ENCODE results near the gene ZNF221. TPM values are rescaled to one million over a fixed set of nuclear protein-coding genes. Genes with fewer than 3 reads are reported as not detected.

ZNF221 gene
- 4.7 TPM for total RNA-seq
- long read RNA-seq = 0 reads

DNA sequence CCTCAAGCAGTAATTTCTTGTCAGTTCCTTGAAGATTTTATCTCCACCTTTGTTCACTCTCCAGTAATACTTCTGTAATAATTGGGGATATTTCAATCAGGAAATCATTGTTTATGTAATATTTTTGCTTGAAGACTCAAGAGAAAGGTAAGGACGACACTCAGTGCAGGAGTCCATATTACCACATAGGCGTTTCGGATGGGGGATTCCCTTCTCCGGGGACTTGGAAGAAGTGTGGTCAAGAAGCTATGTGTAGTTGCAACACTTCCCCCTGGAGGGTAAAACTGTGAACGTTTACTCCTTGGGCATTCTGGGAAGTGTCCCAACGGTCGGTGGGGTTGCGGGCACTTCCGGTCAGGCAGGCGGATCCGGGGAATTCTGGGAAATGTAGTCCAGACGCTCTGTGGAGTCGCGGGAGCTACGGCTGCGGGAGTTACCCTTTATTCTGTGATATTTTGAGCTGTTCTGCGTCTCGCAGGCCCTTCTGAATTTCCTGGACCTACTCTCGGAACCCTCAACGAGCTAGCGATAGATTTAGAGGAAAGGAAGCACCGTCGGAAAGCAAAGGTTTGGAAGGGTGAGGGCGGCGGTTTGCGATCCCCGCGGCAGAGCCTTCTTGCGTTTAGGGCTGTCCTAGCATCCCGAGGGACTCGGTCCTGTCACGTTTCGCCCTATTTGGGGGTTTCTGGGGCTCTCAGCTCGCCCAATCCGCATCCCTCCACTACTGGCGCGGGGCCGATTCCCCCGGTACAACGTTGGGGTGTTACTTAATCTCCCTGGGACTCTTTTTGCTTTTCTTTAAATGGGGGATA, at the start of gene ZNF221:
Gene ZNF221 (plus strand): TSS at position 395 of the 812 bp plus-strand sequence. CDS start 11,499 bp downstream, outside the sequence.
- peak; percentile 92 for DNase-seq (ENCODE audit: low spot score)
- intact Hi-C loops (cut with DNase I) = loop anchor here (1.0 to 5.0 kb wide), 4 partner anchors 16 to 124 kb away; partner anchors contain the start of genes ZNF155, ZNF283 and ZNF45

DNA sequence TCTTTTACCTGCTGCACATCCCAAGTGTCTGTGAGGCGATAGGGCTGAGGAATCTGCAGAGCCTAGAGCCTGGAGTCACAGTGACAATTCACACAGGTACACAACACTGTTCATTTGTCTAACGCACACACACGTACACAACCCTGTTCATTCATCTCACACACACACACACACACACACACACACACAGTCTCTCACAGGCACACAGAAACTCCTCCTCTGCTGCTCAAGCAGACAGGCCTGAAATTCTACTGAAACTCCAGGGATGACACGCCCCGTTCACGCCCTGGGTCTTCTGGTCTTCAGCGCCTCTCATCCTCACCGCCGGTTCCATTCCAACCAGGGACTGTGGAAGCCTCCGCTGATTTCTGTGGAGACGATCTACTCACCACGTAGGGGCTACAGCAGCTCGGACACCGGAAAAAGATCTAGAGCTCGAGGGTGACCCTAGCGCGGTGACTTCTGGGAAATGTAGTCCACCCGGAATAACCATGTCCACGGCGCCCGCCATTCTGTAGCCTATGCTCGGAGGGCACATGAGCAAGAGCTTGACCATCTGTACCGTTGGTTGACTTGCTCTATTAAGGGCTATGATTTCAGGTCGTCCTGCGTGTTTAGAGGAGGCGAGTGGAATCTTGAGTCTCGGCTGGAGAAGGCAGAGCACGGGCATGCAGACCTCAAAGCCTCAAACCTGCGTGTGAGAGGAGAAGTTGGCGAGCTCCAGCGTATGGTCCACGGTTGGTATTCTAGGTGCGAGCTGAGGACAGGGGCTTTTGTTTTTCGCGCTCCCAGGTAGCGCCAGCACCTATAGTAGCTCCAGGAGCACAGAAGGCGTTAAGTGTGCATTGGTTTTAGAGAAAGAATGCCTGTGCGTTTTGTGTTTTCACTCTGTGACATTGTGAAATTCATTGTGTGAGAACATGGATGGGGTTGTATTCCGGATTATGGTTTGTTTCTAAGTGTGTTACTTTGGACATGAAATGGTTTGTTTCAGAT, 49.3 kb upstream of the ZNF221 start:
- intact Hi-C loops (cut with DNase I) = loop anchor here (2.0 to 5.0 kb wide), 2 partner anchors 33 to 51 kb away; partner anchors contain the start of genes ZNF221 and ZNF45
- peak; percentile 93 for DNase-seq (ENCODE audit: low spot score)

DNA sequence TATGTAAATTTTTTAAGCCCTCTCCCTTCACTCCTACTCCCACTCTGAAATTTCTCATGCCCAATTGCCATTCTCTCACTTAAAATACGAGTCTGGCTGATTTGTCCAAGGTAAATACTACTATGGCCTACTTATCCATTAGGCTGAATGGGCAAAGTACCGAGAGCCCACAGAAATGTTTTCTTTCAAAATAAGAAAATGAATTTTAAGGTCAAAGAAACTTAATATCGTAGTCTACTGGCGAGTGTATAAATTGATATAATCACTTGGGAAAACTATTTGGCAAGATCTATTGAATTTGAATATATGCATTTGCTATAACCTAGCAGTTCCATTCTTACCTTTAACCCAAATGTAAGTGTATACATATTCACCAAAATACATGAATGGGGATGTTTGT, 48.6 kb upstream of the ZNF221 start:
- intact Hi-C loops (cut with DNase I) = loop anchor here (2.0 to 5.0 kb wide), 2 partner anchors 32 to 50 kb away; partner anchors contain the start of genes ZNF221 and ZNF45

DNA sequence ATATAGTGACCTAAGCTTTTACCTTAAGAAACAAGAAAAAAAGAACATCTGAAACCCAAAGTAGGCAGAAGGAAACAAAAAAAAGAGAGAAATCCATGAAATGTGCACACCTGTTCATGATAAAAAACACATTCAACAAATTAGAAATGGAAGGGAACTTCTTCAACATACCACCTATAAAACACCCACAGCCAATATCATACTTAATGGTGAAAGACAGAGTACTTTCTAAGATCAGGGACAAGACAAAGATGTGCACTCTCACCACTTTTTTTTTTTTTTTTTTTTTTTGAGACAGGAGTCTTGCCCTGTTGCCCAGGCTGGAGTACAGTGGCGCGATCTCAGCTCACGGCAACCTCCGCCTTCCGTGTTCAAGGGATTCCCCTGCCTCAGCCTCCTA, 45.1 kb upstream of the ZNF221 start:
- intact Hi-C loops (cut with DNase I) = no loop called here
- no peak for DNase-seq (ENCODE audit: low spot score)

More for the DNA sequence above, 48.6 kb upstream of the ZNF221 start:
- DNase-seq (ENCODE audit: low spot score) = no peak

DNA sequence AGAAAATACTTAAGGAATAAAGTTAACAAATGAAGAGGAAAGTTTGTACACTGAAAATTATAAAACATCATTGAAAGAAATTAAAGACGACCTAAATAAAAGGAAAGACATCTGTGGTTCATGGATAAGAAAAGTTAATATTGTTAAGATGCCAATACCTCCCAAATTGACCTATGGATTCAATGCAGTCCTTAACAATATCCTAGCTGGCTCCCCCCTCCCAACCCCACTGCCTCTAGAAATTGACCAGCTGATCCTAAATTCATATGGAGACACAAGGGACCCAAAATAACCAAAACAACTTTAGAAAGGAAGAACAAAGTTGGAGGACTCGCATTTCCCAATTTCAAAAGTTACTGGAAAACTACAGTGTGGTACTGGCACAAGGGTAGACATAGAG, 44.3 kb upstream of the ZNF221 start:
- intact Hi-C loops (cut with DNase I) = no loop called here
- DNase-seq (ENCODE audit: low spot score) = no peak

DNA sequence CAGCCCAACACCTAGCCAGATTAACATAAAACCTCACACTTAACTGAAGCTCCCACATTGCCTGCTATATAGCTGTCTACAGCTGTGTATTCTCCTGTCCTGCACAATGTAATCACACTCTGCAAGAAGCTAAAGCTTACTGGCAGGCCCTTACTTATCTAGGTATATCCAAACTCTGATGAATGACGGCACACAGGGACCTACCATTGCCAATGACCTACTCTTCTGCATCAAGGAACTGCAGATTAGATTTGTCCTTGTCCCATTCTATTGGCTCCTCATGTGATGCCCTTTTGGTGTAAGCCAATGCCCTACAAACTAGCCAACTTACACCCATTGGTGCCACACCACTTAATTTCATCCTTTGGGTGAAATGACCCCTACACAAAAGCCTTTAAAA, 42.4 kb upstream of the ZNF221 start:
- intact Hi-C loops (cut with DNase I) = no loop called here

DNA sequence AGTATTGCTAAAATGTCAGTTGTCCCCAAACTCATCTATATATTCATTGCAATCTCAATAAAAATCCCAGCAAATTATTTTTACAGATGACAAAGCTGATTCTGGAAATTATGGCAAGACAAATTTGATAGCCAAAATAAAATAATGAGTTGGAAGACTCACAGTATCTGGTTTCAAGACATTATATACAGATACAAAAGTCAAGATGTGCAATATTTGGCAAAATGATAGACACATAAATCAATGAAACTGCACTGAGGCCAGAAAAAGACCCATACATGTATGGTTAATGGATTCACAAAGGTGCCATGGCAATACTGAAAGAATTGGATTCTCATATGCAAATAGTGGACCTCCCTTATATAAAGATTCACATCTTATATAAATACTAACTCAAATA, 40.1 kb upstream of the ZNF221 start:
- no peak for DNase-seq (ENCODE audit: low spot score)
- intact Hi-C loops (cut with DNase I) = no loop called here

More for the DNA sequence above, 42.4 kb upstream of the ZNF221 start:
- no peak for DNase-seq (ENCODE audit: low spot score)

DNA sequence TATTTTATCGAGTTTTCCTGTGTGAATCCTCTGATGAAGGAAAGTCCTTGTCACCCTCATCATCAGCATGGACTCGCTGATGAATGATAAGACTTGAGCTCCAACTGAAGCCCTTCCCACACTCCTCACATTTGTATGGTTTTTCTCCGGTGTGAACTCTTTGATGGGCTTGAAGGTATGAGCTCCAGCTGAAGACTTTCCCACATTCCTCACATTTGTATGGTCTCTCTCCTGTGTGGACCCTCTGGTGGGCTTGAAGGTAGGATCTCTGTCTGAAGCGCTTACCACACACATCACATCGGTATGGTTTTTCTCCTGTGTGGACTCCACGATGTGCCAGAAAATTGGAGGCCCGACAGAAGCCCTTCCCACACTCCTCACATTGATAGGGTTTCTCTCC, 37.6 kb upstream of the ZNF221 start:
- intact Hi-C loops (cut with DNase I) = no loop called here
- no peak for DNase-seq (ENCODE audit: low spot score)

DNA sequence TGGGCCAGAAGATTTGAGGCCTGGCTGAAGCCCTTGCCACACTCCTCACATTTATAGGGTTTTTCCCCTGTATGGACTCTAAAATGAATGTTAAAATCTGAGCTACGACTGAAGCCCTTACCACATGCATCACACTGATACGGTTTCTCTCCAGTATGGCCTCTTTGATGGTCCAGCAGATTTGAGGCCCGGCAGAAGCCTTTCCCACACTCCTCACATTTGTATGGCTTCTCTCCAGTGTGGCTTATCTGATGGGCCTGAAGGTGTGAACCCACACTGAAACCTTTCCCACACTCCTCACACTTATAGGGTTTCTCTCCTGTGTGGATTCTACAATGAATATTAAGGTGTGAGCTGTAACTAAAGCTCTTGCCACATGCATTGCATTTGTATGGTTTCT, 37.0 kb upstream of the ZNF221 start:
- intact Hi-C loops (cut with DNase I) = no loop called here

DNA sequence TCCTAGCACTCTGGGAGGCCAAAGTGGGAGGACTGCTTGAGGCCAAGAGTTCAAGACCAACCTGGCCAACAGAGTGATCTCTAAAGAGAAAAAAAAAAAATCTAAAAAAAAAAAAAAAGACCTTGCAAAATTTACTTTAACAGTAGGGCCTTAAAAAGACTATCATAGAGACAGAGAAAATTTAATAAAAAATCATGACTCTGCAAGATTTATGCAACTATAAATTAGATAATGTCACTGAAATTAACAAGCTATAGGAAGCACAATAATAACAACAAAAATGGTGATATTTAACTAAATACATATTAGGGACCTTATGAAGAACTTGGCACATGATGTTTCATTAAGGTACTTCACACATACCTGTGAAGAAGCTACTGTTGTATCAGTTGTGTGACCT, 27.2 kb upstream of the ZNF221 start:
- DNase-seq (ENCODE audit: low spot score) = no peak
- intact Hi-C loops (cut with DNase I) = no loop called here

More for the DNA sequence above, 37.0 kb upstream of the ZNF221 start:
- DNase-seq (ENCODE audit: low spot score) = no peak

DNA sequence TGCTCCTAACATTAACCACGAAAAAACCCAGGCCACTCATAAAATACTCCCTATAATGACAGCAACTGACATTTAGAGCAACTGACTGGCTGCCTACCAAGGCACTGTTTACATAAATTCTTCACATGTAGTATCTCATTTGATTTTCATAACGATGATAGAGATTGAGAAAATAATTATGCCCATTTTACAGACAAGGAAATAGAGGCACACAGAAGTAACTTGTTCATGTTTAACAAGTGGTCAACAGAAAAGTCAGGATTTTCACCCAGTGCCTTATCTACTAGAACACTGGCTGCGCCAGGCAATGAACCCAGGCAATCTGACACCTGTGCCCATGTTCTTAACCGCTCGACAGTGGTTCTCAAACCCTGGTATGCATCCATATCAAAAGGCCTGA, 22.2 kb upstream of the ZNF221 start:
- no peak for DNase-seq (ENCODE audit: low spot score)
- intact Hi-C loops (cut with DNase I) = no loop called here

DNA sequence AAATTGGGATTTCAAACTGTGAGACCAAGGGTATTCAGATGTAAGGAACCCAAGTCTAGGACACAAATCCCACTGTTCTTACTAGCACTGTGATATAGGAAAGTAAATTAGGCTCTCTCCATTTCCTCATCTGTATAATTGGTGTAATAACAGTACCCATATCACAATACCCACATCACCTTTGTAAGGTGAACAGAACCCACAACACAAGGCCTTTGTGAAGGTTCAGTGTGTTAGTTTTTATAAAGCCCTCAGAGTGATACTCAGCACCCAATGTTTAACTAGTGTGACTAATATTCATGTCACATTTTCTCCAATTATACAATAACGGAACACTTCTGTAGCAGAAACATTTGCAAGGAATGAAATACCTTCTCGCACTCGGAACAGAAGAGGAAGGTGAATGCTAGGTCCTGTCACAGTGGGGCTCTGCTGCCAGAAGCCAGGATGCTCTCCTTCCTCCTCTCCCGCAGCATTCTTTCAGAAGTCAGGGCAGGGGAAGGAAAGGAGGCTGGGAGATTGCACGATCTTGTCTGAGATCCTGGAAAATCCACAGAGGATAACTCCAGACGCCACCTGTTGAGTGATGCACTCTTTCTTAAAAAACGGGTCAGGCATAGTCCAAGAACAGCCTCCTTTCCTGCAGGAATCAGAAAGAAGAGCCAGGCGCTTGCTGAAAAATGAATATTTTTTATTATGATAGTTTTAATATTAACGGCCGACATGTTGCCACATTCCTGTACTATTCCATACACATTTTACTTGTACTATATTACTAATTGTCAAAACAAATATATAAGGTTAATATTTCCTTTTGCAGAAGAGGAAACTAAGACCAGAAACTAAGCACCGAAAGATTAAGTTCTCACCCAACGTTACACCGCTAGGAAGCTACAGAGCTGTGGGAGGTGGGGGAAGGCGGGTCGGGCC, 16.7 kb upstream of the ZNF221 start:
- intact Hi-C loops (cut with DNase I) = loop anchor here (2.0 kb wide), 1 partner anchor 32 kb away; no protein-coding TSS in a partner anchor
- DNase-seq (ENCODE audit: low spot score) = no peak

DNA sequence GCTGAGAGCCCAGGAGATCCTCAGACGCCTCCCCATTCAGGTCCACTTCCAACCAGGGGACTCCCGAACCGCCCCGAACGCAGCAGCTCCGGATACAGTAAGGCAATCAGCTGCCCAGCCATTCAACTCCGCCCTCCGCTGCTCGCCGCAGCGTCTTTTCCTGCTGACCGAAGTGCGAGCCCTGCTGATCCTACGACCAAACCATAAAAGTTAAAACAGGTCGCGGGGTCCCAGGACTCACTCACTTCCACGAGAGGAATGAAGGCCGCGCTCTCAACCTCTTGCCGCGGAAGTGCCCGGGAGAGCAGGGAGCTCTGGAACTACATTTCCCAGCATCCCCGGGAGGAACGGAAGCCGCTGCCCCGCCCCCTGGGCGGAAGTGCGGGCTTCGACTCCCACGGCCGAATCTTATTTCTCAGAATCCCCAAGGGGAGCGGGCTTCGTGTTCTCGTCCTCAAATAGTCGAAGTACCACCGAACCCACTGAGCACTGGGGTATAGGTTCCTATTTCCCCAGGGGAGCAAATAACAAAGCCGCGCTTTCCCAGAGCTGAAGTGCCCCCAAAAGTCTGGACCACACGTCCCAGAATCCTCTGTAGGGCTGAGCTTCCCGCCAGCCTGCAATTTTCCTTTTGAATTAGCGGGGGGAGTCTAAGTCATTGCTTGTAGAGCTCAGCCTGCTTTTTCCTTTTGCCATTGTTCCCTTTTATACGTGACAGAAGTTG, 15.9 kb upstream of the ZNF221 start, which contains the start of gene ZNF45:
Gene ZNF45 (minus strand): TSS at position 298 of the 724 bp plus-strand sequence. CDS start 13,097 bp downstream, outside the sequence.
- intact Hi-C loops (cut with DNase I) = loop anchor here (1.0 to 2.0 kb wide), 2 partner anchors 16 to 32 kb away; partner anchors contain the start of gene ZNF221
- peak; percentile 96 for DNase-seq (ENCODE audit: low spot score)

DNA sequence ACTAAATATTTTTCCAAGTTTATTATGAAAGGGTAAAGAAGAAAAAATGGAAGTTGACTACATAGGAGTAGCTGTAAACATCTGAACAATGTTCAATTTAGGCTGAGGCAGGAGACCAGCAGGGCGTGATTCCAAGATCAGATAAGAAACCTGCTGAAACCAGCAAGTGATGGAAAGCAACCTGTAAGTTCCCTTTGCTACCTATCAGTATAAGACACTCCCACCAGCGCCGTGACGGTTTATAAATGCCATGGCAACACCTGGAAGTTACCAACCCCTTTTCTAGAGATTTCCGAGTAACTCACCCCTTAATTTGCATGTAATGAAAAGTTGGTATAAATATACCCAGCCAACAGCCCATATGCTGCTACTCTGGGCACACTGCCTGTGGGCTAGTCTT, 14.8 kb upstream of the ZNF221 start:
- no peak for DNase-seq (ENCODE audit: low spot score)
- intact Hi-C loops (cut with DNase I) = no loop called here

DNA sequence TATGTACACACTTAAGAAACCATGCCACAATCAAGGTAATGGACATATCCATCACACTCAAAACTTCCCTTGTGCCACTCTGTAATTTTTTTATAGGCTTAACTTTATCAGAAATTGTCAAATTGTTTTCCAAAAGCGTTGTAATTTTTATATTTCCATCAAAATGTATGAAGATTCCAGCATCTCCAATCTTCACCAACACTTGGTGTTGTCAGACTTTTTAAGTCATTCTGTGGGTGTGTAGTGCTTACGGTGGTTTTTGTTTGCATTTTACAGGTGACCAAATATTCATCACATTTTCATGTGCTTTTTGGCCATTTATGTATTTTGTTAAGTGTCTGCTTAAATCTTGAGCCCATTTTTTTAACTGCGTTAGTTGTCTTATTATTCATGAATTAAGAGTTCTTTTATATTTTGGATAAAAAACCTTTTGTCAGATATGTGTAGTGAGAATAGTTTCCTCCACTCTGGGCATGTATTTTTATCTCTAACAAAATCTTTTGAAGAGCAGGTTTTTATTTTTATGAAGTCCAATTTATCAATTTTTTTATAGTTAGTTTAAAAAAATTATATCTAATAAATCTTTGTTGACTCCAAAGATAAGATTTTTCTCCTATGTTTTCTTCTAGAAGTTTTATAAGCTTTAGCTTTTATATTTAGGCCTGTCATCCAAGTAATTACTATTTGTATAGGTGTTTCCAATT, 11.3 kb upstream of the ZNF221 start:
- intact Hi-C loops (cut with DNase I) = no loop called here
- DNase-seq (ENCODE audit: low spot score) = no peak

DNA sequence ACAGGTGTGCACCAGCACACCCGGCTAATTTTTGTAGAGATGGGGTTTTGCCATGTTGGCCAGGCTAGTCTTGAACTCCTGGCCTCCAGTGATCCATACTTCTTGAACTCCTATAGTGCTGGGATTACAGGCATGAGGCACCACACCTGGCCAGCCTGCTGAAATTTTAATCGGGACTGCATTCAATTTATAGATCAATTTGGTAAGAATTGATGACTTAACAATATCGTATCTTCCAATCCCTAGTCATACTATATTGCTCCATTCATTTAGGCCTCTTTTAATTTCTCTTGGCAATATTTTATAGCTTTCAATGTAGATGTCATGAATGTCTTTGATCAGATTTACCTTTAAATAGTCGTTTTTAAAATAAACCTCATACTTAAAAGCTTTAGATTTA, 10.3 kb upstream of the ZNF221 start:
- no peak for DNase-seq (ENCODE audit: low spot score)
- intact Hi-C loops (cut with DNase I) = no loop called here

DNA sequence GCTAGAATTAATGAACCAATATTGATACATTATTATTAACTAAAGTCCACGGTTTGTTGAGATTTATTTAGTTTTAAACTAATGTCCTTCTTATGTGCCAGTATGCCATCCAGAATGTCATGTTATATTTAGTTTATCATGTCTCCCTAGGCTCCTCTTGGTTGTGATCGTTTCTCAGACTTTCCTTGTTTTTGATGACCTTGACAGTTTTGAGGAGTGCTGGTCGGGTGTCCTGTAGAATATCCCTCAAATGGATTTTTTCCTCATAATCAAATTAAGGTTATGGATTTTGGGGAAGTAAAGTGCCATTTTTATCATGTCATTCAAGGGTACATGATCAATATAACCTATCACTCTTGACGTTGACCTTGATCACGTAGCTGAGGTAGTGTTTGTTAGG, 9.8 kb upstream of the ZNF221 start:
- no peak for DNase-seq (ENCODE audit: low spot score)
- intact Hi-C loops (cut with DNase I) = no loop called here
